Tibial nerve (tissue), 3 donors: ENCODE measurements around the gene CLIC5.

Source experiments
- POLR2A ChIP-seq, 2 donors: fragments of 450-650 bp; IDR thresholded peaks; one replicate each; pipeline ENCODE4 v1.6.1; 2017; ENCODE audit warnings: antibody characterized with exemption in 2 of 2, mild to moderate bottlenecking in 2 of 2, moderate library complexity in 2 of 2
- TF ChIP-seq, protein P1 (sequence below), 5 experiments: fragments of 200-600 bp in 3 of 5; fragments of 450-650 bp in 2 of 5; sonication (generic) in 3 of 5; IDR thresholded peaks; one replicate each; pipeline ENCODE4 v1.5.1; 2016 to 2019; ENCODE audit warnings: antibody characterized with exemption in 5 of 5, mild to moderate bottlenecking in 3 of 5, moderate library complexity in 2 of 5

DNA sequence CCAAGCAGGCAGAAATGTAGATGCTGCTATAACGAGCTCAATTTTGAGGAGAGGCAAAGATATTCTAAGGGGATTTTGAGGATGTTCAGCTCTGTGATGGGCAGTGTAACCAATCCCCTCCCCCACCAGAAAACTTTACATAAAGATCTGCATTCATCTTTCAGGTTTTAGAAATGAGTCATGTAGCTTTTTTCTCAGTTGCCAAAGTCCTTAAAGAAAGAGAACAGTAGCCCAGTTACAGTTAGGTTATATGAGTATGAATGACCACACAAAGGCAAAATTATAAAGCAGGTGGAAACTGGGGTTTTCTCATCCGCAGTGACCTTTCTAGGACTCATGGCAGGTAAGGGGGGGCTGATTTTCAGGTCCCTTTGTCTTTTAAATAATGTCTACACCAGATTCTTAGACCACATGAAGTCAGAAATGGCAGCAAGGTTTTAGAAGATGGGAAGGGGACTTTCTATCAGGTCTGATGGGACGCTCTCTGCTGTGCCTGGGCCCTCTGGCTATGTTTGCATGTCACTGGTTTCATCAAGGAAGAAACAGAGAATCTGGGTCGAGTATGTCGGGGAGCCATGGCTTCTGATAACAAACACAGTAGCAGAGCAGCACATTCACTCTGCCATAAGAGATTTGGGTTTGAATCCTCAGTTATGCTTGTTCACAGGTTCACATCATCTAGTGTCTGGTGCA, 94.7 kb downstream of the CLIC5 start:
- TF ChIP-seq, protein P1, sequence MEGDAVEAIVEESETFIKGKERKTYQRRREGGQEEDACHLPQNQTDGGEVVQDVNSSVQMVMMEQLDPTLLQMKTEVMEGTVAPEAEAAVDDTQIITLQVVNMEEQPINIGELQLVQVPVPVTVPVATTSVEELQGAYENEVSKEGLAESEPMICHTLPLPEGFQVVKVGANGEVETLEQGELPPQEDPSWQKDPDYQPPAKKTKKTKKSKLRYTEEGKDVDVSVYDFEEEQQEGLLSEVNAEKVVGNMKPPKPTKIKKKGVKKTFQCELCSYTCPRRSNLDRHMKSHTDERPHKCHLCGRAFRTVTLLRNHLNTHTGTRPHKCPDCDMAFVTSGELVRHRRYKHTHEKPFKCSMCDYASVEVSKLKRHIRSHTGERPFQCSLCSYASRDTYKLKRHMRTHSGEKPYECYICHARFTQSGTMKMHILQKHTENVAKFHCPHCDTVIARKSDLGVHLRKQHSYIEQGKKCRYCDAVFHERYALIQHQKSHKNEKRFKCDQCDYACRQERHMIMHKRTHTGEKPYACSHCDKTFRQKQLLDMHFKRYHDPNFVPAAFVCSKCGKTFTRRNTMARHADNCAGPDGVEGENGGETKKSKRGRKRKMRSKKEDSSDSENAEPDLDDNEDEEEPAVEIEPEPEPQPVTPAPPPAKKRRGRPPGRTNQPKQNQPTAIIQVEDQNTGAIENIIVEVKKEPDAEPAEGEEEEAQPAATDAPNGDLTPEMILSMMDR (IDR thresholded peaks at IDR 0.05): no peak
- no peak for TF ChIP-seq POLR2A (IDR thresholded peaks at IDR 0.05)
